ENCODE results near the gene CCDC102B. TPM values are rescaled to one million over a fixed set of nuclear protein-coding genes. Genes with fewer than 3 reads are reported as not detected.

The CCDC102B gene
- total RNA-seq, 3 donors from 2014 or later: 0.82 to 1.5 (median 1.3) TPM

GRCh38 chr18:68793951-68794350 lies 3.9 kb upstream of the CCDC102B start:
- no peak for DNase-seq
- no peaks in the 10 kb centered on the region for H3K27me3 Mint-ChIP-seq (ENCODE audit: low read depth)
- H3K4me1 Mint-ChIP-seq (ENCODE audit: low read depth): no peaks in the 10 kb centered on the region
- H3K9me3 Mint-ChIP-seq: no peaks in the 10 kb centered on the region
- H3K4me3 Mint-ChIP-seq: no peak overlapping the region
- H3K36me3 Mint-ChIP-seq (ENCODE audit: insufficient read depth): no peaks in the 10 kb centered on the region
- ATAC-seq: no peak

- Mint-ChIP-seq H3K9me3 (no peaks in the 10 kb centered on the region), H3K4me3 (no peak overlapping the region), H3K4me1 (ENCODE audit: low read depth) (no peaks in the 10 kb centered on the region), H3K36me3 (ENCODE audit: insufficient read depth) (no peaks in the 10 kb centered on the region), H3K27me3 (ENCODE audit: low read depth) (no peaks in the 10 kb centered on the region)
- DNase-seq (no peak), ATAC-seq (no peak)
Observed at GRCh38 chr18:68796936-68797690, 767 bp upstream of the CCDC102B start.

GRCh38 chr18:68800075-68800474 lies 2.2 kb downstream of the CCDC102B start:
- DNase-seq: no peak
- no peaks in the 10 kb centered on the region for H3K9me3 Mint-ChIP-seq
- H3K36me3 Mint-ChIP-seq (ENCODE audit: insufficient read depth): no peaks in the 10 kb centered on the region
- no peaks in the 10 kb centered on the region for H3K4me1 Mint-ChIP-seq (ENCODE audit: low read depth)
- H3K27me3 Mint-ChIP-seq (ENCODE audit: low read depth): no peaks in the 10 kb centered on the region
- no peak overlapping the region for H3K4me3 Mint-ChIP-seq
- ATAC-seq: no peak

GRCh38 chr18:68803356-68803755 lies 5.5 kb downstream of the CCDC102B start:
- ATAC-seq (no peak), DNase-seq (no peak)
- no peaks in the 10 kb centered on the region for H3K9me3 Mint-ChIP-seq
- H3K4me1 Mint-ChIP-seq (ENCODE audit: low read depth): no peaks in the 10 kb centered on the region
- no peaks in the 10 kb centered on the region for H3K36me3 Mint-ChIP-seq (ENCODE audit: insufficient read depth)
- H3K4me3 Mint-ChIP-seq: no peak overlapping the region
- H3K27me3 Mint-ChIP-seq (ENCODE audit: low read depth): no peaks in the 10 kb centered on the region

GRCh38 chr18:68817584-68817983 lies 19.7 kb downstream of the CCDC102B start:
- peaks cover 2% of the 10 kb centered on the region for H3K27me3 Mint-ChIP-seq (ENCODE audit: low read depth)
- no peaks in the 10 kb centered on the region for H3K4me1 Mint-ChIP-seq (ENCODE audit: low read depth)
- ATAC-seq (no peak), DNase-seq (no peak)
- no peak overlapping the region for H3K4me3 Mint-ChIP-seq
- H3K9me3 Mint-ChIP-seq: no peaks in the 10 kb centered on the region
- no peaks in the 10 kb centered on the region for H3K36me3 Mint-ChIP-seq (ENCODE audit: insufficient read depth)

GRCh38 chr18:68818584-68818983 lies 20.7 kb downstream of the CCDC102B start:
- Mint-ChIP-seq H3K4me3 (no peak overlapping the region), H3K27me3 (ENCODE audit: low read depth) (no peaks in the 10 kb centered on the region), H3K36me3 (ENCODE audit: insufficient read depth) (no peaks in the 10 kb centered on the region), H3K4me1 (ENCODE audit: low read depth) (no peaks in the 10 kb centered on the region), H3K9me3 (no peaks in the 10 kb centered on the region)
- DNase-seq: no peak
- ATAC-seq: no peak

GRCh38 chr18:68822926-68823325 lies 25.0 kb downstream of the CCDC102B start:
- no peak for DNase-seq
- Mint-ChIP-seq H3K27me3 (ENCODE audit: low read depth) (peaks cover 2% of the 10 kb centered on the region), H3K4me1 (ENCODE audit: low read depth) (no peaks in the 10 kb centered on the region), H3K4me3 (no peak overlapping the region), H3K9me3 (no peaks in the 10 kb centered on the region), H3K36me3 (ENCODE audit: insufficient read depth) (no peaks in the 10 kb centered on the region)
- no peak for ATAC-seq

- Mint-ChIP-seq H3K4me3 (no peak overlapping the region), H3K36me3 (ENCODE audit: insufficient read depth) (no peaks in the 10 kb centered on the region), H3K4me1 (ENCODE audit: low read depth) (no peaks in the 10 kb centered on the region), H3K9me3 (no peaks in the 10 kb centered on the region), H3K27me3 (ENCODE audit: low read depth) (peaks cover 2% of the 10 kb centered on the region)
- DNase-seq (no peak), ATAC-seq (no peak)
Observed at GRCh38 chr18:68826121-68826520, 28.2 kb downstream of the CCDC102B start.

- H3K4me1 Mint-ChIP-seq (ENCODE audit: low read depth): no peaks in the 10 kb centered on the region
Observed at GRCh38 chr18:68830256-68831045, 32.6 kb downstream of the CCDC102B start.

GRCh38 chr18:68833756-68834155 lies 35.9 kb downstream of the CCDC102B start:
- H3K4me3 Mint-ChIP-seq: no peak overlapping the region
- DNase-seq (no peak), ATAC-seq (no peak)
- H3K36me3 Mint-ChIP-seq (ENCODE audit: insufficient read depth): no peaks in the 10 kb centered on the region
- H3K4me1 Mint-ChIP-seq (ENCODE audit: low read depth): no peaks in the 10 kb centered on the region
- no peaks in the 10 kb centered on the region for H3K27me3 Mint-ChIP-seq (ENCODE audit: low read depth)
- H3K9me3 Mint-ChIP-seq: no peaks in the 10 kb centered on the region

More at GRCh38 chr18:68830256-68831045, 32.6 kb downstream of the CCDC102B start:
- Mint-ChIP-seq H3K9me3 (no peaks in the 10 kb centered on the region), H3K36me3 (ENCODE audit: insufficient read depth) (no peaks in the 10 kb centered on the region), H3K27me3 (ENCODE audit: low read depth) (peaks cover 2% of the 10 kb centered on the region), H3K4me3 (no peak overlapping the region)
- ATAC-seq: no peak
- no peak for DNase-seq

GRCh38 chr18:68837665-68838451 lies 40.0 kb downstream of the CCDC102B start:
- H3K4me3 Mint-ChIP-seq: no peak overlapping the region
- no peak for DNase-seq
- no peaks in the 10 kb centered on the region for H3K27me3 Mint-ChIP-seq (ENCODE audit: low read depth)
- ATAC-seq: no peak
- H3K9me3 Mint-ChIP-seq: no peaks in the 10 kb centered on the region
- H3K36me3 Mint-ChIP-seq (ENCODE audit: insufficient read depth): no peaks in the 10 kb centered on the region
- no peaks in the 10 kb centered on the region for H3K4me1 Mint-ChIP-seq (ENCODE audit: low read depth)

- DNase-seq (no peak), ATAC-seq (no peak)
- no peaks in the 10 kb centered on the region for H3K36me3 Mint-ChIP-seq (ENCODE audit: insufficient read depth)
- H3K4me1 Mint-ChIP-seq (ENCODE audit: low read depth): no peaks in the 10 kb centered on the region
- H3K4me3 Mint-ChIP-seq: no peak overlapping the region
- no peaks in the 10 kb centered on the region for H3K27me3 Mint-ChIP-seq (ENCODE audit: low read depth)
- no peaks in the 10 kb centered on the region for H3K9me3 Mint-ChIP-seq
Observed at GRCh38 chr18:68839701-68840100, 41.8 kb downstream of the CCDC102B start.

GRCh38 chr18:68840554-68841263 lies 42.8 kb downstream of the CCDC102B start:
- Mint-ChIP-seq H3K9me3 (no peaks in the 10 kb centered on the region), H3K4me3 (no peak overlapping the region), H3K4me1 (ENCODE audit: low read depth) (no peaks in the 10 kb centered on the region), H3K27me3 (ENCODE audit: low read depth) (no peaks in the 10 kb centered on the region), H3K36me3 (ENCODE audit: insufficient read depth) (no peaks in the 10 kb centered on the region)
- DNase-seq: no peak
- ATAC-seq: no peak

GRCh38 chr18:68841301-68841700 lies 43.4 kb downstream of the CCDC102B start:
- Mint-ChIP-seq H3K4me3 (no peak overlapping the region), H3K36me3 (ENCODE audit: insufficient read depth) (no peaks in the 10 kb centered on the region), H3K9me3 (no peaks in the 10 kb centered on the region), H3K4me1 (ENCODE audit: low read depth) (no peaks in the 10 kb centered on the region), H3K27me3 (ENCODE audit: low read depth) (no peaks in the 10 kb centered on the region)
- DNase-seq: no peak
- ATAC-seq: no peak

All from activated T-cell treated with anti-CD3 and anti-CD28 coated beads, Interleukin-2, amount 50 U/mL, for 4 hours (primary cell).